IMR-90 (cell line): Measurements from ENCODE around the gene PIGH.

ENCODE experiments used
- CEBPB ChIP-seq: IDR thresholded peaks from 2 replicates; pipeline ENCODE4 v1.6.1; 2012; ENCODE audit warnings: low read depth, low read length, improper control_type of control experiment
- CHD1 ChIP-seq: IDR thresholded peaks from 2 replicates; pipeline ENCODE4 v1.6.1; 2012; ENCODE audit warnings: low read depth, low read length, improper control_type of control experiment
- FOS ChIP-seq: fragments of 150-350 bp; IDR thresholded peaks from 2 replicates; pipeline ENCODE4 v1.6.1; 2016; ENCODE audit warnings: low read depth, low read length
- MAFK ChIP-seq: IDR thresholded peaks from 2 replicates; pipeline ENCODE4 v1.6.1; 2012; ENCODE audit warnings: low read depth, low read length, improper control_type of control experiment
- MAZ ChIP-seq: IDR thresholded peaks from 2 replicates; pipeline ENCODE4 v1.6.1; 2012; ENCODE audit warnings: low read depth, mild to moderate bottlenecking, low read length, improper control_type of control experiment, moderate library complexity, borderline replicate concordance
- MXI1 ChIP-seq: IDR thresholded peaks from 2 replicates; pipeline ENCODE4 v1.6.1; 2012; ENCODE audit warnings: low read depth, mild to moderate bottlenecking, low read length, moderate library complexity, borderline replicate concordance
- NFE2L2 ChIP-seq: fragments of 150-350 bp; IDR thresholded peaks from 2 replicates; pipeline ENCODE4 v1.6.1; 2016; ENCODE audit warnings: low read depth, mild to moderate bottlenecking, low read length
- POLR2A ChIP-seq: IDR thresholded peaks from 2 replicates; pipeline ENCODE4 v1.6.1; 2012; ENCODE audit warnings: mild to moderate bottlenecking, low read depth, low read length
- RAD21 ChIP-seq: IDR thresholded peaks from 2 replicates; pipeline ENCODE4 v1.6.1; 2012; ENCODE audit warnings: low read length, improper control_type of control experiment
- RCOR1 ChIP-seq: IDR thresholded peaks from 2 replicates; pipeline ENCODE4 v1.6.1; 2012; ENCODE audit warnings: mild to moderate bottlenecking, low read length, improper control_type of control experiment; ENCODE audit not compliant: insufficient replicate concordance
- RFX5 ChIP-seq: IDR thresholded peaks from 2 replicates; pipeline ENCODE4 v1.8.0; 2012; ENCODE audit warnings: low read depth, mild to moderate bottlenecking, low read length, moderate library complexity
- TF ChIP-seq, protein P1 (sequence below): conservative IDR thresholded peaks from 2 replicates; pipeline ENCODE4 v1.5.1; 2012; ENCODE audit warnings: mild to moderate bottlenecking, low read depth, low read length, improper control_type of control experiment
- TF ChIP-seq, protein P2 (sequence below): fragments of 150-350 bp; IDR thresholded peaks from 2 replicates; pipeline ENCODE4 v1.6.1; 2017; ENCODE audit warnings: mild to moderate bottlenecking, antibody characterized with exemption, low read length, low read depth
- TF ChIP-seq, protein P3 (sequence below): fragments of 150-350 bp; IDR thresholded peaks from 2 replicates; pipeline ENCODE4 v1.6.1; 2016; ENCODE audit warnings: low read depth, mild to moderate bottlenecking, low read length, moderate library complexity, borderline replicate concordance

DNA sequence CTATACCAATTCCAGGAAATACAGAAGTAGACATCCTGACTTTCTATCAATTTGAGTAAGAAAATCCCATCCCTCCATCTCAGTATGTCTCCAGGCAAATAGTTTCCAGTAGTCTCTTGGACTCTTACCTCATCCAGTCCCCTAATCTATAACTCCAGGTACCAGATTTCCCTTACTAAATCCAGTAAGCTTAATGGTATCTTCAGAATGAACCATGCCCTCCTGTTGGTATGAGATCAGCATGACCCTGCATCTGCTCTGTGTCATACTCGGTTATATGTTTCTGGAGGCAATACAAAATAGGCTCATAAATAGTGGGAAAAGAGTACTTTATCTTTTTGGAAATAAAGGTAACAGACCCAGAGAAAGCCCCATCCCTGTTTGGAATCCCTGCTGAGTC lies 18.4 kb downstream of the PIGH start:
- TF ChIP-seq, protein P1, sequence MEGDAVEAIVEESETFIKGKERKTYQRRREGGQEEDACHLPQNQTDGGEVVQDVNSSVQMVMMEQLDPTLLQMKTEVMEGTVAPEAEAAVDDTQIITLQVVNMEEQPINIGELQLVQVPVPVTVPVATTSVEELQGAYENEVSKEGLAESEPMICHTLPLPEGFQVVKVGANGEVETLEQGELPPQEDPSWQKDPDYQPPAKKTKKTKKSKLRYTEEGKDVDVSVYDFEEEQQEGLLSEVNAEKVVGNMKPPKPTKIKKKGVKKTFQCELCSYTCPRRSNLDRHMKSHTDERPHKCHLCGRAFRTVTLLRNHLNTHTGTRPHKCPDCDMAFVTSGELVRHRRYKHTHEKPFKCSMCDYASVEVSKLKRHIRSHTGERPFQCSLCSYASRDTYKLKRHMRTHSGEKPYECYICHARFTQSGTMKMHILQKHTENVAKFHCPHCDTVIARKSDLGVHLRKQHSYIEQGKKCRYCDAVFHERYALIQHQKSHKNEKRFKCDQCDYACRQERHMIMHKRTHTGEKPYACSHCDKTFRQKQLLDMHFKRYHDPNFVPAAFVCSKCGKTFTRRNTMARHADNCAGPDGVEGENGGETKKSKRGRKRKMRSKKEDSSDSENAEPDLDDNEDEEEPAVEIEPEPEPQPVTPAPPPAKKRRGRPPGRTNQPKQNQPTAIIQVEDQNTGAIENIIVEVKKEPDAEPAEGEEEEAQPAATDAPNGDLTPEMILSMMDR, result no peak
- TF ChIP-seq FOS, result no peak
- TF ChIP-seq, protein P2, sequence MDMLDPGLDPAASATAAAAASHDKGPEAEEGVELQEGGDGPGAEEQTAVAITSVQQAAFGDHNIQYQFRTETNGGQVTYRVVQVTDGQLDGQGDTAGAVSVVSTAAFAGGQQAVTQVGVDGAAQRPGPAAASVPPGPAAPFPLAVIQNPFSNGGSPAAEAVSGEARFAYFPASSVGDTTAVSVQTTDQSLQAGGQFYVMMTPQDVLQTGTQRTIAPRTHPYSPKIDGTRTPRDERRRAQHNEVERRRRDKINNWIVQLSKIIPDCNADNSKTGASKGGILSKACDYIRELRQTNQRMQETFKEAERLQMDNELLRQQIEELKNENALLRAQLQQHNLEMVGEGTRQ, result no peak
- TF ChIP-seq MXI1, result no peak
- no peak for TF ChIP-seq RCOR1
- no peak for TF ChIP-seq POLR2A
- TF ChIP-seq RFX5, result no peak
- no peak for TF ChIP-seq CEBPB
- no peak for TF ChIP-seq MAFK
- no peak for TF ChIP-seq RAD21
- no peak for TF ChIP-seq MAZ
- TF ChIP-seq NFE2L2, result no peak
- TF ChIP-seq CHD1, result no peak
- TF ChIP-seq, protein P3, sequence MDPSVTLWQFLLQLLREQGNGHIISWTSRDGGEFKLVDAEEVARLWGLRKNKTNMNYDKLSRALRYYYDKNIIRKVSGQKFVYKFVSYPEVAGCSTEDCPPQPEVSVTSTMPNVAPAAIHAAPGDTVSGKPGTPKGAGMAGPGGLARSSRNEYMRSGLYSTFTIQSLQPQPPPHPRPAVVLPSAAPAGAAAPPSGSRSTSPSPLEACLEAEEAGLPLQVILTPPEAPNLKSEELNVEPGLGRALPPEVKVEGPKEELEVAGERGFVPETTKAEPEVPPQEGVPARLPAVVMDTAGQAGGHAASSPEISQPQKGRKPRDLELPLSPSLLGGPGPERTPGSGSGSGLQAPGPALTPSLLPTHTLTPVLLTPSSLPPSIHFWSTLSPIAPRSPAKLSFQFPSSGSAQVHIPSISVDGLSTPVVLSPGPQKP, result no peak
